GM23338 (cell line): Measurements from ENCODE around the gene CYFIP1. TPM values are rescaled to one million over a fixed set of nuclear protein-coding genes. Genes with fewer than 3 reads are reported as not detected.

Experiments
- ATAC-seq: fragments of 200-7000 bp; cut with Tn5 transposase; 3 replicates; pipeline ENCODE4 v1.9.1; 2020
- DNase-seq: peaks from one replicate; pipeline ENCODE4 v3.0.0-alpha.2; 2015; ENCODE audit warnings: low spot score
- H2AFZ ChIP-seq: fragments of 200-600 bp; sonication (generic); 2 replicates; pipeline ENCODE4 v1.8.0; 2016; ENCODE audit warnings: antibody characterized with exemption, mild to moderate bottlenecking, moderate library complexity
- H3F3A ChIP-seq: fragments of 200-600 bp; sonication (generic); replicated peaks from 2 replicates; pipeline ENCODE4 v1.8.0; 2017; ENCODE audit warnings: antibody characterized with exemption, mixed run types, low read depth
- H3K27ac ChIP-seq: fragments of 200-600 bp; sonication (generic); 2 replicates; pipeline ENCODE4 v1.6.1; 2016; ENCODE audit warnings: low read depth
- H3K27me3 ChIP-seq: fragments of 200-600 bp; sonication (generic); 2 replicates; pipeline ENCODE4 v1.8.0; 2016; ENCODE audit warnings: mild to moderate bottlenecking, mixed run types, moderate library complexity; ENCODE audit not compliant: insufficient read depth
- H3K36me3 ChIP-seq: fragments of 200-600 bp; sonication (generic); 2 replicates; pipeline ENCODE4 v1.8.0; 2016; ENCODE audit warnings: mild to moderate bottlenecking; ENCODE audit not compliant: insufficient read depth
- H3K4me1 ChIP-seq: fragments of 200-600 bp; sonication (generic); 2 replicates; pipeline ENCODE4 v1.8.0; 2016; ENCODE audit warnings: mild to moderate bottlenecking, moderate library complexity; ENCODE audit not compliant: insufficient read depth
- H3K4me2 ChIP-seq: fragments of 200-600 bp; sonication (generic); 2 replicates; pipeline ENCODE4 v1.7.1; 2017; ENCODE audit warnings: mixed run types
- H3K4me3 ChIP-seq: fragments of 200-600 bp; sonication (generic); 2 replicates; pipeline ENCODE4 v1.6.1; 2016; ENCODE audit warnings: mixed run types
- H3K79me2 ChIP-seq: fragments of 200-600 bp; sonication (generic); replicated peaks from 2 replicates; pipeline ENCODE4 v1.8.0; 2017; ENCODE audit warnings: mild to moderate bottlenecking; ENCODE audit not compliant: insufficient read depth
- H3K9me2 ChIP-seq: fragments of 200-600 bp; sonication (generic); 2 replicates; pipeline ENCODE4 v1.8.0; 2017; ENCODE audit not compliant: insufficient read depth
- H4K20me1 ChIP-seq: fragments of 200-600 bp; sonication (generic); replicated peaks from 2 replicates; pipeline ENCODE4 v1.8.0; 2017; ENCODE audit warnings: mild to moderate bottlenecking; ENCODE audit not compliant: insufficient read depth
- H3K27ac Mint-ChIP-seq: 2 replicates; pipeline ENCODE4 v1.8.0; 2020; ENCODE audit warnings: inconsistent platforms, mild to moderate bottlenecking, moderate library complexity, mixed read lengths
- H3K27me3 Mint-ChIP-seq: 3 replicates; pipeline ENCODE4 v1.8.0; 2022; ENCODE audit warnings: low read depth, mild to moderate bottlenecking, moderate library complexity, mixed read lengths, inconsistent platforms; ENCODE audit not compliant: insufficient read depth, poor library complexity
- H3K36me3 Mint-ChIP-seq: 3 replicates; pipeline ENCODE4 v1.8.0; 2021; ENCODE audit warnings: low read depth, mild to moderate bottlenecking, inconsistent platforms, moderate library complexity, mixed read lengths
- H3K4me1 Mint-ChIP-seq: 3 replicates; pipeline ENCODE4 v1.8.0; 2020; ENCODE audit warnings: mild to moderate bottlenecking, inconsistent platforms, mixed read lengths
- H3K4me3 Mint-ChIP-seq: 3 replicates; pipeline ENCODE4 v1.8.0; 2021; ENCODE audit warnings: moderate library complexity, mild to moderate bottlenecking, inconsistent platforms, mixed read lengths
- H3K9me3 Mint-ChIP-seq: 3 replicates; pipeline ENCODE4 v1.8.0; 2020; ENCODE audit warnings: moderate library complexity, mild to moderate bottlenecking, inconsistent platforms, mixed read lengths
- CREB1 ChIP-seq: fragments of 250-450 bp; sonication (Bioruptor Pico); IDR thresholded peaks from 2 replicates; pipeline ENCODE4 v1.5.0; 2020; ENCODE audit warnings: low read depth, mild to moderate bottlenecking, moderate library complexity
- EZH2 ChIP-seq: fragments of 200-600 bp; sonication (generic); IDR thresholded peaks from one replicate; pipeline ENCODE4 v1.8.0; 2017; ENCODE audit warnings: antibody characterized with exemption, mild to moderate bottlenecking, low read depth; ENCODE audit not compliant: unreplicated experiment
- EZH2phosphoT487 ChIP-seq: fragments of 200-600 bp; sonication (generic); IDR thresholded peaks from one replicate; pipeline ENCODE4 v1.8.1; 2018; ENCODE audit warnings: antibody characterized with exemption; ENCODE audit not compliant: unreplicated experiment
- JUNB ChIP-seq: IDR thresholded peaks from one replicate; pipeline ENCODE4 v1.6.1; 2016; ENCODE audit warnings: antibody characterized with exemption; ENCODE audit not compliant: unreplicated experiment
- NANOG ChIP-seq: IDR thresholded peaks from 2 replicates; pipeline ENCODE4 v1.6.1; 2016; ENCODE audit warnings: antibody characterized with exemption, borderline replicate concordance
- POLR2AphosphoS5 ChIP-seq: IDR thresholded peaks from 2 replicates; pipeline ENCODE4 v1.6.1; 2016; ENCODE audit warnings: antibody characterized with exemption, low read depth
- REST ChIP-seq: IDR thresholded peaks from one replicate; pipeline ENCODE4 v1.6.1; 2018; ENCODE audit warnings: antibody characterized with exemption; ENCODE audit not compliant: unreplicated experiment
- STAT1 ChIP-seq: IDR thresholded peaks from one replicate; pipeline ENCODE4 v1.6.1; 2016; ENCODE audit warnings: antibody characterized with exemption; ENCODE audit not compliant: unreplicated experiment
- ZNF114 ChIP-seq: fragments of 250-450 bp; sonication (Bioruptor Pico); IDR thresholded peaks from 2 replicates; pipeline ENCODE4 v1.5.0; 2020; ENCODE audit warnings: mild to moderate bottlenecking, moderate library complexity
- ZNF331 ChIP-seq: fragments of 250-450 bp; sonication (Bioruptor Pico); IDR thresholded peaks from 2 replicates; pipeline ENCODE4 v1.5.0; 2020; ENCODE audit warnings: low read depth, mild to moderate bottlenecking, moderate library complexity
- polyA plus RNA-seq: library from polyadenylated mRNA; unstranded; fragments of >200 nt; fragmentation: Nextera tagmentation; extraction: Ambion mirVana; gene quantifications from 2 replicates; pipeline ENCODE4 v1.2.1, GENCODE V29; 2016
- total RNA-seq: library from RNA; depleted of rRNA; stranded (reverse); fragments of >200 nt; shearing (Covaris generic); gene quantifications from 2 replicates; pipeline ENCODE4 v1.2.3, GENCODE V29; 2014
- TF ChIP-seq, protein P1 (sequence below), 2 experiments: fragments of 200-600 bp in 1 of 2; sonication (generic) in 1 of 2; conservative IDR thresholded peaks; 2 replicates each; pipeline versions ENCODE4 v1.5.1 to v1.6.1; 2016 to 2017; ENCODE audit warnings: antibody characterized with exemption in 2 of 2, low read depth in 2 of 2, mild to moderate bottlenecking in 2 of 2, moderate library complexity in 1 of 2
- TF ChIP-seq, protein P2 (sequence below): IDR thresholded peaks from 2 replicates; pipeline ENCODE4 v1.6.1; 2016; ENCODE audit warnings: antibody characterized with exemption
- TF ChIP-seq, protein P3 (sequence below): fragments of 250-450 bp; sonication (Bioruptor Pico); IDR thresholded peaks from 2 replicates; pipeline ENCODE4 v1.5.0; 2020; ENCODE audit warnings: mild to moderate bottlenecking, moderate library complexity

Gene CYFIP1
- total and polyA plus RNA-seq, 2 experiments from 2014 or later, result 20.0 to 73.9 TPM

GRCh38 chr15:22922003-22922402, 58.2 kb downstream of the CYFIP1 start:
- Histone ChIP-seq H3K36me3 (no peaks in the 10 kb centered on the region), H3K27ac (no peak overlapping the region), H3K79me2 (no peaks in the 10 kb centered on the region), H4K20me1 (no peaks in the 10 kb centered on the region), H3F3A (no peaks in the 10 kb centered on the region), H3K4me3 (no peak overlapping the region), H3K4me1 (no peaks in the 10 kb centered on the region), H3K27me3 (no peaks in the 10 kb centered on the region), H3K4me2 (no peak overlapping the region), H2AFZ (no peak overlapping the region), H3K9me2 (no peaks in the 10 kb centered on the region)
- DNase-seq, result no peak
- H3K36me3 Mint-ChIP-seq, result peaks cover 8% of the 10 kb centered on the region; the same call in 2 of the 3 replicates
- no peak for ATAC-seq
- TF ChIP-seq CREB1 (CRISPR knock-in tag) (no peak), POLR2AphosphoS5 (no peak), ZNF114 (CRISPR knock-in tag) (no peak), ZNF331 (no peak), NANOG (no peak), EZH2phosphoT487 (no peak), STAT1 (no peak), EZH2 (no peak), JUNB (no peak), REST (no peak)
- TF ChIP-seq, protein P1, sequence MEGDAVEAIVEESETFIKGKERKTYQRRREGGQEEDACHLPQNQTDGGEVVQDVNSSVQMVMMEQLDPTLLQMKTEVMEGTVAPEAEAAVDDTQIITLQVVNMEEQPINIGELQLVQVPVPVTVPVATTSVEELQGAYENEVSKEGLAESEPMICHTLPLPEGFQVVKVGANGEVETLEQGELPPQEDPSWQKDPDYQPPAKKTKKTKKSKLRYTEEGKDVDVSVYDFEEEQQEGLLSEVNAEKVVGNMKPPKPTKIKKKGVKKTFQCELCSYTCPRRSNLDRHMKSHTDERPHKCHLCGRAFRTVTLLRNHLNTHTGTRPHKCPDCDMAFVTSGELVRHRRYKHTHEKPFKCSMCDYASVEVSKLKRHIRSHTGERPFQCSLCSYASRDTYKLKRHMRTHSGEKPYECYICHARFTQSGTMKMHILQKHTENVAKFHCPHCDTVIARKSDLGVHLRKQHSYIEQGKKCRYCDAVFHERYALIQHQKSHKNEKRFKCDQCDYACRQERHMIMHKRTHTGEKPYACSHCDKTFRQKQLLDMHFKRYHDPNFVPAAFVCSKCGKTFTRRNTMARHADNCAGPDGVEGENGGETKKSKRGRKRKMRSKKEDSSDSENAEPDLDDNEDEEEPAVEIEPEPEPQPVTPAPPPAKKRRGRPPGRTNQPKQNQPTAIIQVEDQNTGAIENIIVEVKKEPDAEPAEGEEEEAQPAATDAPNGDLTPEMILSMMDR (conservative IDR thresholded peaks at IDR 0.05; ENCODE audit: low read depth in 2 of 2), result no peak
- TF ChIP-seq, protein P2, sequence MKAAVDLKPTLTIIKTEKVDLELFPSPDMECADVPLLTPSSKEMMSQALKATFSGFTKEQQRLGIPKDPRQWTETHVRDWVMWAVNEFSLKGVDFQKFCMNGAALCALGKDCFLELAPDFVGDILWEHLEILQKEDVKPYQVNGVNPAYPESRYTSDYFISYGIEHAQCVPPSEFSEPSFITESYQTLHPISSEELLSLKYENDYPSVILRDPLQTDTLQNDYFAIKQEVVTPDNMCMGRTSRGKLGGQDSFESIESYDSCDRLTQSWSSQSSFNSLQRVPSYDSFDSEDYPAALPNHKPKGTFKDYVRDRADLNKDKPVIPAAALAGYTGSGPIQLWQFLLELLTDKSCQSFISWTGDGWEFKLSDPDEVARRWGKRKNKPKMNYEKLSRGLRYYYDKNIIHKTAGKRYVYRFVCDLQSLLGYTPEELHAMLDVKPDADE, result no peak
- TF ChIP-seq, protein P3, sequence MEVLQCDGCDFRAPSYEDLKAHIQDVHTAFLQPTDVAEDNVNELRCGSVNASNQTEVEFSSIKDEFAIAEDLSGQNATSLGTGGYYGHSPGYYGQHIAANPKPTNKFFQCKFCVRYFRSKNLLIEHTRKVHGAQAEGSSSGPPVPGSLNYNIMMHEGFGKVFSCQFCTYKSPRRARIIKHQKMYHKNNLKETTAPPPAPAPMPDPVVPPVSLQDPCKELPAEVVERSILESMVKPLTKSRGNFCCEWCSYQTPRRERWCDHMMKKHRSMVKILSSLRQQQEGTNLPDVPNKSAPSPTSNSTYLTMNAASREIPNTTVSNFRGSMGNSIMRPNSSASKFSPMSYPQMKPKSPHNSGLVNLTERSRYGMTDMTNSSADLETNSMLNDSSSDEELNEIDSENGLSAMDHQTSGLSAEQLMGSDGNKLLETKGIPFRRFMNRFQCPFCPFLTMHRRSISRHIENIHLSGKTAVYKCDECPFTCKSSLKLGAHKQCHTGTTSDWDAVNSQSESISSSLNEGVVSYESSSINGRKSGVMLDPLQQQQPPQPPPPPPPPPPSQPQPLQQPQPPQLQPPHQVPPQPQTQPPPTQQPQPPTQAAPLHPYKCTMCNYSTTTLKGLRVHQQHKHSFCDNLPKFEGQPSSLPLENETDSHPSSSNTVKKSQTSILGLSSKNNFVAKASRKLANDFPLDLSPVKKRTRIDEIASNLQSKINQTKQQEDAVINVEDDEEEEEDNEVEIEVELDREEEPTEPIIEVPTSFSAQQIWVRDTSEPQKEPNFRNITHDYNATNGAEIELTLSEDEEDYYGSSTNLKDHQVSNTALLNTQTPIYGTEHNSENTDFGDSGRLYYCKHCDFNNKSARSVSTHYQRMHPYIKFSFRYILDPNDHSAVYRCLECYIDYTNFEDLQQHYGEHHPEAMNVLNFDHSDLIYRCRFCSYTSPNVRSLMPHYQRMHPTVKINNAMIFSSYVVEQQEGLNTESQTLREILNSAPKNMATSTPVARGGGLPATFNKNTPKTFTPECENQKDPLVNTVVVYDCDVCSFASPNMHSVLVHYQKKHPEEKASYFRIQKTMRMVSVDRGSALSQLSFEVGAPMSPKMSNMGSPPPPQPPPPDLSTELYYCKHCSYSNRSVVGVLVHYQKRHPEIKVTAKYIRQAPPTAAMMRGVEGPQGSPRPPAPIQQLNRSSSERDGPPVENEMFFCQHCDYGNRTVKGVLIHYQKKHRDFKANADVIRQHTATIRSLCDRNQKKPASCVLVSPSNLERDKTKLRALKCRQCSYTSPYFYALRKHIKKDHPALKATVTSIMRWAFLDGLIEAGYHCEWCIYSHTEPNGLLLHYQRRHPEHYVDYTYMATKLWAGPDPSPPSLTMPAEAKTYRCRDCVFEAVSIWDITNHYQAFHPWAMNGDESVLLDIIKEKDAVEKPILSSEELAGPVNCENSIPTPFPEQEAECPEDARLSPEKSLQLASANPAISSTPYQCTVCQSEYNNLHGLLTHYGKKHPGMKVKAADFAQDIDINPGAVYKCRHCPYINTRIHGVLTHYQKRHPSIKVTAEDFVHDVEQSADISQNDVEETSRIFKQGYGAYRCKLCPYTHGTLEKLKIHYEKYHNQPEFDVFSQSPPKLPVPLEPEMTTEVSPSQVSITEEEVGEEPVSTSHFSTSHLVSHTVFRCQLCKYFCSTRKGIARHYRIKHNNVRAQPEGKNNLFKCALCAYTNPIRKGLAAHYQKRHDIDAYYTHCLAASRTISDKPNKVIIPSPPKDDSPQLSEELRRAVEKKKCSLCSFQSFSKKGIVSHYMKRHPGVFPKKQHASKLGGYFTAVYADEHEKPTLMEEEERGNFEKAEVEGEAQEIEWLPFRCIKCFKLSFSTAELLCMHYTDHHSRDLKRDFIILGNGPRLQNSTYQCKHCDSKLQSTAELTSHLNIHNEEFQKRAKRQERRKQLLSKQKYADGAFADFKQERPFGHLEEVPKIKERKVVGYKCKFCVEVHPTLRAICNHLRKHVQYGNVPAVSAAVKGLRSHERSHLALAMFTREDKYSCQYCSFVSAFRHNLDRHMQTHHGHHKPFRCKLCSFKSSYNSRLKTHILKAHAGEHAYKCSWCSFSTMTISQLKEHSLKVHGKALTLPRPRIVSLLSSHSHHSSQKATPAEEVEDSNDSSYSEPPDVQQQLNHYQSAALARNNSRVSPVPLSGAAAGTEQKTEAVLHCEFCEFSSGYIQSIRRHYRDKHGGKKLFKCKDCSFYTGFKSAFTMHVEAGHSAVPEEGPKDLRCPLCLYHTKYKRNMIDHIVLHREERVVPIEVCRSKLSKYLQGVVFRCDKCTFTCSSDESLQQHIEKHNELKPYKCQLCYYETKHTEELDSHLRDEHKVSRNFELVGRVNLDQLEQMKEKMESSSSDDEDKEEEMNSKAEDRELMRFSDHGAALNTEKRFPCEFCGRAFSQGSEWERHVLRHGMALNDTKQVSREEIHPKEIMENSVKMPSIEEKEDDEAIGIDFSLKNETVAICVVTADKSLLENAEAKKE (CRISPR knock-in tag), result no peak
- peaks cover 3% of the 10 kb centered on the region for H3K4me1 Mint-ChIP-seq
- no peak overlapping the region for H3K27ac Mint-ChIP-seq
- peaks cover 6% of the 10 kb centered on the region for H3K27me3 Mint-ChIP-seq
- no peak overlapping the region for H3K4me3 Mint-ChIP-seq
- H3K9me3 Mint-ChIP-seq, result no peaks in the 10 kb centered on the region
